GM21367 (cell line): Measurements from ENCODE around the gene C2CD3.
A peak's percentile ranks its signal among the peaks of the same experiment; 100 is the strongest.

Experiments used
- ATAC-seq: cut with Tn5 transposase; IDR thresholded peaks from one replicate; pipeline ENCODE4 v1.9.1; 2021; ENCODE audit not compliant: unreplicated experiment

C2CD3 gene

DNA sequence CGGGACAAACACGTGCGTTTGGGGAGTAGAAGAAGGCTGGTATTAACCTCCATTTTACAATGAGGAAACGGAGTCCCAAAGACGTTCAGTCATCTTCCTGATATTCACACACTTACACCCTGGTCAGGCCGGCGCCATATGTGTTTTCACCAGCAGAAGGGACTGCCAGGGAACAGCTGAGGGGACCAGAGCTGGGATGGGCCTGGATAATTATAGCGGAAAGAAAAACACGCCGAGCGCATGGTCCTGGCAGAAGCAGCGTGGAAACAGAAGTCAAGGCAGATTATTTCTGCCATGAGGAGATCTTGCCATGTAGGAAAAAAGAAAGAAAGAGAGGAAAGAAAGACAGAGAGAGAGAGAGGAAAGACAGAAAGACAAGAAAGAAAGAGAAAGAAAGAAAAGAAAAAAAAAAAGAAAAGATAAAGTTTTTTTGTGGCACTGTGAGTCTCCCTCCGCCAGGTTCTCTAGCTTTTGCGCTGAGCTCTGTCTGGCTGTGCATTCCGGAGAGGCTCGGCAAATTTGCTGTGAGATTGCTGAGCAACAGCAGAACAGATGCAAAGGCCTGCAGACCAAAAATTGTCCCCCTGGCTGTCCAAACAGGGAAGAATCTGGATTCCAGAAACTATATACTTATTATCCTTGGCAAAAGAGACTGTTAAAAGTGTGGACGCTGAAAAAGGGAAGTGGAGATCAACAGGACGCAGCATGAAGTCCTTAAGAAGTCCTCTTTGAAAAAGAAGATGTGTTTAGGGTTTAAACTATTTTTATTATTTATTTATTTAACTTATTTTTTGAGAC lies 186.9 kb downstream of the C2CD3 start:
- ATAC-seq, result no peak

DNA sequence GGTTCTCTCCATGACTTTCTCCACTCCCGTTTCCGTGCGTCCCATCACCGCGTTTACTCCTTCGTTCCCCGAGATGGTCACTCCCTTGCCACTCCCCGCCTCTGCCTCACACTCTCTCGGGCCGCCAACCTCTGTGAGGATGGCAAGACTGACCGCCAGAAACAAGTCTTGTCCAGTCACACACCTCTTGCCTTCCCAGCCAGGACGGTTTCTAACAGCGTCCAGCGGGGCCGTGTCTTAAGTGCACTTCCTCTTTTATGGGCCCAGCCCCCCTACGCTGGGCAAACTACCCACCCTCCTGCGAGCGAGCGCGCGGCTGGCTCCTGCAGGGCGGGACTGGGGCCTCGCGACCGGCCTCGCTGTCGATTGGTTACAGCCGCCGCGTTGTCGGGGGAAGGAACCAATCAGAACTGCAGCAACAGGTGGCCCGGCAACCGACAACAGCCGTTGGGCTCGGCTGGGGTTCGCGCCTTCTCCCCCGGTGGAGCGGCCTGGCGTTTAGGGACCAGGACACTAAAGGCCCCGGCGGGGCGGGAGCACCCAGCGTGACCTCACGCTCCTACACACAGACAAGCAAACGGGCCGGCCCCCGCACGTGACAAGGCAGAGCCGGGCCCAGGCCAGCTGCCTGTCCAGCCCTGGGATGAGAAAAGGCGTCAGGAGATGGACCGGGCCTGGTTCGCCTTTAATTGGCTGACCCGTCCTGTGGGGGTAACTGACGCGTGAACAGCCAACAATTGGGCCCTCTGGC lies 187.6 kb downstream of the C2CD3 start:
- peak; percentile 45 for ATAC-seq

DNA sequence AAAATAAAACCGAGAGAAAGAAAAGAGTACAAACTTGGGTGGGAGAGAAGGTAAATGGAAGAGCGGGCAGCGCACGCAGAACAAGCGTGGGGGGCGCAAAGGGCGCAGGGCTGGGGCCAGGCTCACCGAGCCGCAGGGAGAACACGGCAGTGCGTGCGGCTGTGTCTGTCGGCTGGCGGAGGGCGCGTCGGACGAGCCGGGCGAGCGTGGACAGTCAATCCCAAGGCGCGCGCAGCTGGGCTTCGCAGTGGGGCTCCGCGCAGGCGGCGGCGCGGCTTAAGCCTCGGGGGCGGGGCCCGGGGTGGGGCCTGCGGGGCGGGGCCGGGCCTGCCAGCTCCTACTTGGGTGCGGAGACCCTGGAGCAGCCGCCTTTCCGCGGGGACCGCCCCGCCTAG lies 188.2 kb downstream of the C2CD3 start, which contains the start of gene UCP2:
TSS of gene UCP2 (minus strand) at position 249 of the 395 bp plus-strand sequence. CDS start 4,465 bp downstream, outside the sequence.
- ATAC-seq, result peak; percentile 43

DNA sequence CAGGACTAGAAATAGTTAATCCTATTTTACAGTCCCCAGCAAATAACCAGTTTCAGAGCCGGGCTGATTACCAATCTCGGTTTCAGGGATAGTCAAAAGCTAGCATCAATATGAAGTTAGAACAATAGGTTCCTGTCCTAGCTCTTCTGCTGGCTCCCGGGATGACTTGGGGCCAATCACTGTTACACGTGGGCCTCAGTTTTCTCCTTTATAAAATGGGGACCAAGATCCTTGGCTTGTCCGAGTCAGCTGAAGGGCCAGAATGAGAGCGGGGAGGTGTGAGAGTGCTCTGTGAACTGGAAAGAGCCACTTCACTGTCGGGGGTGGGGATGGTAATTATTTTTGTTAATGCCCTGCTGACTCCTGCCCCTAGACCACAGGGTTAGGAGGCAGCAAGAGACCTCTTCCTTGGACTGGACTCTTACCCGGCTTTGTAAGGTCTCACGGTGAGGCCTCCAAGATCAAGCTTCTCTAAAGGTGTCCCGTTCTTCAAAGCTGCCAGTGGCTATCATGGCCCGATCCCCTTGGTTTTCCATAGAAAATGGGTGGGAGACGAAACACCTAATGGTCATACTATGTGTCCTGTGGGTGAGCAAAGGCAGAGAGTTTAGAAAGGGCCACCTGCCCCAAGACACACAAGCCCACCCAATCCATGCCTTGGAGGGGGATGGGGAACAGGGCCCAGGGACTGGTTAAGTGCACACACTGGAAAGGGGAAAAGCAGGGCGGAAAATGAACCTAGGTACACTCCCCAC lies 189.6 kb downstream of the C2CD3 start:
- ATAC-seq, result no peak

DNA sequence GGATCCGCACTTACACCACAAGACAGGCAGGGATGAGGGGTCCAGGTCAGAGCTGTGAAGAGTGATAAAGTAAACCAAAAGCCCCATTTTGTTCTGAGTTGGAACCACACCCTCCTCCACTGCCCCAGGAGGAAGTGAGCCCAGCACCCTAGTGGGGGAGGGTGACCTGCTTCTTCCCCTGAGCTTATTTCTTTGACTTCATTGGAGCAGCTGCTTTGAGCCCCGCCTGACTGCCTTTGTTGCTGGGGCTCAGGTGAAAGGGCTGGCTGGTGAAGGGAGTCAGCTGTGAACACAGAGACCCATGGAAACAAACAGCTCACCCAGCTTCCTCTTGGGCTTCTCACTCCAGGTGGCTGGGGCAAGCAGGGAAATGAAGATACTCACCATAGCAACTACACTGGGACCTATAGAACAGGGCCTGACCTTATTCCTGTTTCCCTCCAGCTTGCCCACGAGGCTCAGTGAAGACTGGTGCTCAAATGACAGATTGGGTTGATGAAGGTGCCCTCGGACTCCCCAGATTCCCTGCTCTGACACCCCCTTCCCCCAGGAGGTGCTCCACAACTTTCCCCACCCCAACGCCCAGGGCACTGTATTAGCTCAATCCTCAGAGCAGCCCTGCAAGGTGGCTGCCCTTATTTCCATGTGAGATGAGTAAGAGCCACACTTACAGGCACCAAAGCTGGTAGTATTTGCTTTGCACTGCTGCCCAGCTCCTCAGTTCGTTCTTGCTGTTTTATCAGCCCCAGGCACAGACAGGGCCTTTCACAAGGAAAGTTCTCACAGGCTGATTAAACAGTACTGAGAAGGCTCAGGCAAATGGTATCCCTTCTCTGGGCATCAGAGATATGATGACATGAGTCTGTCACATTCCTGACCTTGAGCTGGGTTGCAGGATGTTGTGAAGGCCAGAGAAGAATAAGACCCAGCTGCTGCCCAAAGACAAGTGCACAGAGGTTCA lies 190.5 kb downstream of the C2CD3 start:
- ATAC-seq, result peak; percentile 32

DNA sequence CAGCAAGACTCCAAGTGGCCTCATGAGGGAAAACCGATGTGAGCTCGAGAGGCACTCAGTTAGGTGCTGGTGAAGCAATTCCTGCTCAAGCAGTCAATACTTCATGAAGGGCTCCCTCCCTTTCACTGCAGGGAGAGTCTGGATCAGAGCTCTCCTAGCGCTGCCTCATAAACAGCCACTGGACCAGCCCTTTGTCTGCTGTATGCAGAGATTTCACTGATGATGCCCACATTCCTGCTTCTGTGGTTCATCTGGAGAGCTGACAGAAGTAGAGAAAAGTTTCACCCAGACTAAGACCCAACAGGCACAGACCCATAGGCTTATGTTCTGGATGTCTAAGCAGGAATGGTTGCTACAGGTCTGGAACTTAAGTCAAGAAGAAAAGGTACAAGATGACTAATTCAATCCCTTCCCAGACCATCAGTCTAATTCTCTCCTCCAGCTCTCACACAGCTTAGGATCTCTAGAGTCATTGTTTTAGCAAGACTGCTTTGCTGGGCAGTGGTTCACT lies 192.2 kb downstream of the C2CD3 start:
- ATAC-seq, result no peak

DNA sequence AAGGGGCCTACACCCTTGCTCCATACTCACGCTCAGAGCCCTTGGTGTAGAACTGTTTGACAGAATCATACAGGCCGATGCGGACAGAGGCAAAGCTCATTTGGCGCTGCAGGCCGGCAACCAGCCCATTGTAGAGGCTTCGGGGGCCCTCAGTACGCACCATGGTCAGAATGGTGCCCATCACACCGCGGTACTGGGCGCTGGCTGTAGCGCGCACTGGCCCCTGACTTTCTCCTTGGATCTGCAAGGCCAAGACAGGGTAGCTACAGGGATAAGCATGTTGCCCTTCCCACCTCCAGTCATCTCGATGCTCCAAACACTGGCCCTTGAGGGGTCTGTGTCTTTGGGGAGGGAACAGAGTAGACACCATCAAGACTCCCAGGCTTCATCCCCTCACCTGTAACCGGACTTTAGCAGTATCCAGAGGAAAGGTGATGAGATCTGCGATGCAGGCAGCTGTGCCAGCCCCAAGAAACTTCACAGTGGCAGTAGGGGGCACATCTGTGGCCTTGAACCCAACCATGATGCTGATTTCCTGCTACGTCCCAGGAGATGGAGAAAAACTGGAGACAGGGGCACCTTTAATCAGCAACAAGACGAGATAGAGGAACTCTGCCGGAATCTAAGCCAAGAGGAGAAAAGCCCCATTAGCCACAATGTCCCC lies 192.8 kb downstream of the C2CD3 start:
- ATAC-seq, result no peak

DNA sequence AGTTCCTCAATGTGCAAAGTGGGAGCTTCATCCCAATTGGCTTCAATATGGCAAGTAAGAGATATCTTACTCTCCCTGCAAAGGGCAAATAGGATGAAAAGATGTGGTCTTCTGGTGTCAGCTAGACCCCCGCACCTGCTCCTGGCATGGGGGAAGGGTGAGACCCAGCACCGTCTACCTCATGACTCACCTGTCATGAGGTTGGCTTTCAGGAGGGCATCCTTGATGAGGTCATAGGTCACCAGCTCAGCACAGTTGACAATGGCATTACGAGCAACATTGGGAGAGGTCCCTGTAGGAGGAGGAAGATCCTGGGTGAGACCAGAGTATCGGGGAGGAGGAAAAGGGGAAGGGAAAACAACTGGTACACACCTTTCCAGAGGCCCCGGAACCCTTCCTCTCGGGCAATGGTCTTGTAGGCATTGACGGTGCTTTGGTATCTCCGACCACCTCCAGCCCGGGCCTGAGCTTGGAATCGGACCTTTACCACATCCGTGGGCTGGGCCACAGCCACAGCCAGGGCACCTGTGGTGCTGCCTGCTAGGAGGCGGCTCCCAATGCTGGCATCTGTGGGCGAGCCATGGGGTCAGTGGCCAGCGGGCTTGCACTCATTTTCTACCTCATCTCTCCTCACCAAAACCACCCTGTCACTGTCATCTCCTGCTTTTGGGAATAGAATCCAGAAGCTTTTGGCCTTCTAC lies 194.2 kb downstream of the C2CD3 start:
- ATAC-seq, result no peak

DNA sequence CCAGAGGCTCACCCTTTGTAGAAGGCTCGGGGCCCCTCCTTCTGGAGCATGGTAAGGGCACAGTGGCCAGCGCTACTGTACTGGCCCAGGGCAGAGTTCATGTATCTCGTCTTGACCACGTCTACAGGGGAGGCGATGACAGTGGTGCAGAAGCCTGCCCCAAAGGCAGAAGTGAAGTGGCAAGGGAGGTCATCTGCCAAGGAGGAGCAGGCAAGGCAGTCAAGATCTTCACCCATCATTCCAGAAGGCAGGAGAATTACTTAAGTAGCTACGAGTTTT lies 195.4 kb downstream of the C2CD3 start:
- no peak for ATAC-seq

DNA sequence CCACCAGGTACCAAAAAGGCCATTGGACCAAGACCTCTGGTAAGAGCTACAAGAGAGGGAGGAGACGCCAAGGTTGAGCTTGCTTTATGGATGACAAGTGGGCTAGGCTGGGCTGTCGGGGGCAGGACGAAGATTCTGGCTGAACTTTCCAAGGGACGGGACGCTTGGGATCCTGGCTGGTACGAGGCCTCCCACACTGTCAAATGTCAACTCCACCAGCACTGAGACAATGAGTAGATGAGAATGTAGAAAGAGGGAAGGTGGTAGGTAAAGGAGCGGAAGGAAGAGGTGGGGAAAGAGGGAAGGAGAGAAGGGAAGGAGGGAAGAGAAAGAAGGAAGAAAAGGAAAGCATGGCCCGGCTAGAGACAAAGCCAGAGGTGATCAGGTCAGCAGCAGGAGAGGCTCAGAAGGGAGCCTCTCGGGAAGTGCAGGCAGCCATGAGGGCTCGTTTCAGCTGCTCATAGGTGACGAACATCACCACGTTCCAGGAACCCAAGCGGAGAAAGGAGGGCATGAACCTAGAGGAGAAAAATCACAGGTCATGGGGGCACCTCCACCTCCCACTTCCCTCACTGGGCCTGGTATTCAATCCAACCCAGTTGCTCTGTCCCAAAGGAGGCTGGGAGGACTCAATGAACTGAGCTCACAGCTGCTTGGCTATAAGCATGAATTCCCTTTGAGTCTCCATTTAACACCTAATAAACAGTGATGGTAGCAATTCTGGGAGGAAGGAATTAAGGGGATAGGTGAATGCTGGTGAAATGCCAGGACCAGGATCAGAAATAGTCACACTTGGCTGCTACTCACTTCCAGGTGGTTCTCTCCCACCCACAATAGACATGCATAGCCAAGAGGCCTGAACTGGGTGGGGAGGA lies 196.0 kb downstream of the C2CD3 start:
- no peak for ATAC-seq

DNA sequence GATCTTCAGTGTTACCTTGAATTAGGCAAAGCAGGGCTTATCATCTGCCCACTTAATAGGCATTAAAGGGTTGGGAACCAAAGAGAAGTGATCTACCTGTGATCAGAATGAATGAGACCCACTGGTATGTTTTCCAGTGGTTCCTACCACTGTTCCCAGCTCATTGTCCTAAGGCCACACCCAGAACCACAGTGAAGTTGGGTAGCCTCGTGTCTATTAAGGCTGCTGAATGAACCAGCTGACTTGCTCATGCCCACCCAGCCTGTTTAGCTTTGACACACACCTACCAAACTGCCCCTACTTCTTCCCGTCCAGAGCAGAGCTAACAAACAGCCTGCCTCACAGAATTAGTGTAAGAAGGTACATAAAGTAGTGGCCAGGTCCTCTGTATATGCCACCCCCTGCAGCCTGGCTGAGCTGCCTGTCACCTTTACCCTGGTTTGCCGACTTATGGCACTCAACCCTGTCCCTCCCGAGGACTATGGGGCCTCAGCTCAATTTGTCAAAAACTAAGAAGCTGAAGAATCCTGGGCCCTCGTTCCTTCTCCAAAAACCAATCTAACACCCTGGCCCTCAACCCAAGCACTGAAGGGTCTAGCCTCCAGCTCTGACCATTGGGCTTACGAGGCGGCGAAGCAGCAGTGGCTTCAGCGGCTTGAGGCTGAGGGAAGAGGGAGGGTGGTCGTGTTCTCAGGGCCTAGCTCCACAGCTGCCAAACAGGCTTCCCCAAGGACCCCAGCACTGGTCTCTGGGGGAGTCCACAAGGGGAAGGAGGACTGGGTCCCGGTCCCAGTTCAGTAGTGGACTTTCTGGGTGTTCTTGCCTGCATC lies 198.0 kb downstream of the C2CD3 start:
- ATAC-seq, result no peak

DNA sequence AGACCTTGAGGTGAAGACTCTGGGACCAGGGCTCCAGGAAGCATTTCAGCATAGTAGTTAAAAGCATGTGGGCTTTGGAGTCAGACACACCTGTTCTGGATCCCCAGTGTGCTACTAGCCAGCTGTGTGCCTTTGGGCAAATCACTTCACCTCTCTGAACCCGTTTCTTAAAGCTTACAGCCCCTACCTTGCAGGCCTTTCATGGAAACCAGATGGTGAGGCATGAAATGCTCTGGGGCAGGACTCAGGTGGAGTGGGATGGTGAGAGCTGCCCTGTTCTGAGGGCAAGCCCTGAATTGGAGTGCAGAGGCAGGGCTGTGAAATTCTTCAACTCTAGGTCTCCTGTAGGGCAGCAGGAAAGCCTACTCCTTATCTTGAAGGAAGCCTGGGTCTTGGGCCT lies 198.6 kb downstream of the C2CD3 start:
- ATAC-seq, result no peak

DNA sequence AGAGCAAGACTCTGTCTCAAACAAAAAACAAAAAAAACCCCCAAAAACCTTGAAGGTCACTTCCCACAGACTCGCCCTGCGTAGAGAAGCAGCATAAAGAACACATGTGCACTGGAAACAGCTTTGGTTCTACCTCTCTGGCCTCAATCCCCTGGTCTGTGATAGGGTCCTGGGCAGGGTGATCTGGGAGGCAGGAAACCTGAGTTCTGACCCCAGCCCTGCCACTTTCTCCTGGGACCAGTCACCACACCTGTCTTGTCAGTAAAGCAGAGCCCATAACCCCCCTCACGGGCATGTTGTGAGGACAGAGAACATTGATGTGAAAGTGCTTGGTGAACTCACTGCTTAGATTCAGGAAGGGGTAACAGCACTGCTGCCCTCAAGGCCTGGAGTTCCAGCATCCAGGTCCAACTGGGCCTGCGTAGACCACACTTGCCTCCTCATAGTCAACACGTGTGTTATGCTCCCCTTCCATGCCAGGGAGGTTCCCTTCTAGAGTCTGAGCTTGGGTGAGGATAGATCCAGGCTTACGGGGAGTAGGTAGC lies 199.6 kb downstream of the C2CD3 start:
- no peak for ATAC-seq

DNA sequence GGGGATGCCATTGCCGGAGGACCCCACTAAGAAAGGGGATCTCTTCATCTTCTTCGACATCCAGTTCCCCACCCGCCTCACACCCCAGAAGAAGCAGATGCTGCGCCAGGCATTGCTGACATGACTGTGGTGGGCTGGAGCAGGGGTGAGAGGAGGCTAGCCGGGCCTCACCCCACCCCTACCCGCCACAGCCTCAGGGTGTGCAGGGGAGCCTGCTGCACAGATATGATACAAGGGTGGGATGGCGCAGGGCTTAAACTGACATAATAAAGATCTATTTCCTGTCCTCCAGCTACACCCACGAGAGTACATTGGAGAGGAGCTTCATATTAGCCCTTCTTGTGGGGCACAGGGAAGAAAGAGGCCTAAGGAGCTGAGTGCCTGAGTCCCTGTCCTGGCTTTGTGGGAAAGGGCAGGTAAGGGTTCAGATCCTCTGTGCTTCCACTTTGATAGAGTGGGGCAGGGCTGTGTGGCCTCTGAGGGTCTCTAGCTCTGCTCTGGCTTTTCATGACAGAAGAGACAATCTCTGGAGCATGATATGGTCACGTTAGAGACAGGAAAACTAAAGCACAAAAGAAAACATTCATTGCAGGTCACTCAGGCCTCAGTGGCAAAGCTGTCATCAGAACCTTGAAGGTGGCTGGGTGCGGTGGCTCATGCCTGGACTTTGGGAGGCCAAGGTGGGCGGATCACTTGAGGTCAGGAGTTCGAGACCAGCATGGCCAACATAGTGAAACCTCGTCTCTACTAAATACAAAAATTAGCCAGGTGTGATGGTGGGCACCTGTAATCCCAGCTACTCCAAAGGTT lies 200.6 kb downstream of the C2CD3 start:
- ATAC-seq, result no peak

DNA sequence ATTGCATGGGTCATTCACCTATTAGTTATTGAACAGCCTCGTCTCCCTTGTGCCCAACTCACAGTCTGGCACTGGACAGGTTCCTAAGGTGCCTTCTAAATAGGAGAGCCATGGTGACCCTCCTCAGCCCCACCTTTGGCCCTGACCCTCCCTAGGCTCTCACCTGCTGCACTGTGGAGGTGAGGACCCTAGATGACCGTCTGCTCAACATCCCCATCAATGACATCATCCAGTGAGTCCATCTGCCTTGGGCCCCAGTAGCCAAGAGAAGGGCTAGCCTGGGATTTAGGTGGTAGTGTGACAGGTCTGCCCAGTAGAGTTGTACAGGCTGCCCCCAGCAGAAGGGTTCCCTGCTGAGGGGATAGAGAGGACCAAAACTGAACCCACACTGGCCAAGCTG lies 201.7 kb downstream of the C2CD3 start:
- no peak for ATAC-seq

DNA sequence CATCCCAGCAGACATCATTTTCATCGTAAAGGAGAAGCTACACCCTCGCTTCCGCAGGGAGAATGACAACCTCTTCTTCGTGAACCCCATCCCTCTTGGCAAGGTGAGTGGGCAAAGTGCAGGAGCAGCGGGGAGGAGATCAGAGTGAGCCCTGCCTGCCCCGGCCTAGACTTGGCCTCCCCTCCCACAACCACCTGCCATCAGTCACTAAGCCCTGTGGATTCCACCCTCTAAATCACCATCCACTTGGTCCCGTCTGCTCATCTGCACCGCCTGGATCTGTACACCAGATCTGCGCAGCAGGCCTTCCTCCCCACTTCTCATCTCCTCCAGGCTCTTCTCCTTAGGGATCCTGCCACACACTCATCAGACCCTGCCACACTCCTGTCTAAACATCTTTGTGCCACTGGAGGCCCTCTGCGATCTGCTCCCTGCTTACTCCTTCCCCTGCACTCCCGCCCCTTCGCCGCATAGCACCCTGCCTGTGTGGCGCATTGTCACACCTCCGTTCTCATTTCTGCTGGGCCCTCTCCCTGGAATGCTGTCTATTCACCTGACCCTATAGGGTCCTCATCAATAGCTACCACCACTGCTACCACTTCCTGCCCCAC lies 202.3 kb downstream of the C2CD3 start:
- ATAC-seq, result no peak
